NCI-H2196 treated with DMSO at 0.1 percent for 48 hours (cell line): Measurements from ENCODE around the gene POU2AF2.
"Not testable (repeated sequence)": the region's sequence is repeated elsewhere in the genome, so short reads cannot be mapped to it uniquely, and the experiment has no call there.

ENCODE experiments used
- DNase-seq: peaks from one replicate; lab custom pipeline; 2025; ENCODE audit not compliant: unreplicated experiment; lab: John Stamatoyannopoulos, UW

POU2AF2 gene

DNA sequence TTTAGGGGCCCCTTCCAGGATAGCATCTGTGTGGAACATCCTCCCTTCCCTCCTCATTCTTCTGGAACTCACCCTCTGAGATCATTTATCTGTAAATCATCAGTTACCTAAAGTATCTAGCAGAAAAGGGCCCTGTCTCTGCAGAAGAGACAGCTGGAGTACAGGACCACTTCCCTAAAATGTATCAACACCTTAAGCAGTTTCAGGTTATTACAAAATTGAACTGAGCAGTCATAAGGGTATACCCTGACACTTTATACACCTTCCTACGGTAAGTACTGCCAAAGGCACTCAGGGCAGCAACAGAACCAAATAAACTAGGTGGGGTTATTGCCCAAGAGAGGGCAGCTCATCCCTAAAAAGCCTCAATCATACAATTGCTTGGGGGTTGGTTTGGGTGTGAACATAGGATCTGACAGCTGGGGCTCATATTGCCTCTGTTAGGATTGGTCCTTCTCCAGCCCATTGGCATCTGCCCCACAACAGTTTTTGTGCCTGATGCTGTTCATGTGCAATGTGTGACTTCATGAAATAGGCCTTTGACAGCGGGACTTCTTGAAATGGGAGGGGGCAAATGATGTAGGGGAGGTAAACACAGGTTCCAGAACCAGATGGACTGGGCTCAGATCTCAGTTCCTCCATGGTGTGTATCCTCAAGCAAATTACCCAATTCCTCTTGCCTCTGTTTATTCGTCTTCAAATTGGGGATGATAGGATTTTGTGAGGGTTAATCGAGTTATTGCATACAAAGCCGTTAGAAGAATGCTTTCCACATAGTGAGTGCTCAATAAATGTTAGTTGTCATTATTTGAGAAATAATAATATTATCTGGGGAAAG, 55.7 kb downstream of the POU2AF2 start:
- peak; percentile 58 for DNase-seq

DNA sequence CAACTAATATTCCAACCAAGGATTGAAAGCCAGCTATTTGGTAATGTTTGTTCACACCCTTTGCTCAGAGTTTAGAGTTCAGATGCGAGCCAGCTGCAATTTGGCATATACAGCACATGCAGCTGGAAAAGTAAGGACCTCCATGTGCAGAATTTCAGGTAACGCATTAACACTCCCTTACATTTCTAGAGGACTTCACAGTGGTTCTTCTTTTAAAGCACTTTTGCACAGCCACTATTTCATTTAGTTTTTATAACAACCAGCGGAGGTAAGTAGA, 56.3 kb downstream of the POU2AF2 start:
- DNase-seq = no peak

DNA sequence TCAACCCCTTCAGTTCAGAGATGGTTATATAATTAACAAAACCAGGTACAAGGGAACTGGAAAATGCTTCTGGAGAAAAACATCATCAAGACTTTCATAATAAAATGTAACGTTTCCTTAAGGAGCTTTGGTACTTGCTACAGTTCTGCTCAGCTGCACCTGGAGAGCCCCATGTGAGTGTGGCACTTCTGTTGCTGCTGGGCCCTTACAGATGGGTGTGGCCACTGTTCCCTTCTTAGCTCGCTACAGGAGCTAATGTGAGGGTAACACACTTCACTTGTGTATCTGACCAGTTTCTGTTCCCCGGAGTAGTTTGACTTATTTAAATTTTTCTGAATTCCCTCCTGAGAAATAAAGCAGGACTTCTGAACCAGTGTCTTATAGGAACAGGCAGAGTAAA, 56.8 kb downstream of the POU2AF2 start:
- no peak for DNase-seq

DNA sequence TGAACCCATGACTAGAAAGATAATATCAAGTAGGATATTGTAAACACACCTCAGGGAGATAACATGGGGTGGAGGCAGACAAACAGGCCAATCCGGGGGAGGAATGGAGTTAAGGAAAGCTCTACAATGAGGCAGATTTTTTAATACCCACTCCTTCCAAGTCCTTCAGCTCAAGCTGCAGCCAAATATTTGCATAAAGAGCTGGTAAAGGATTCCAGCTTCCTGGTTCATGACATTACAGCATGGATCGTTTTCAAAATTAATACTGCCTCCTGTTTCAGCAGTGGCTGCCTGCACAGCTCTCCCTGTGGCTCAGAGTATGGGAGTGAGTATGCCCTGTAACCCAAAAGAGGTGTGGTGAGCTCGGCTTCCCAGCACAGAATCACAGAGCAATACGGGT, 57.9 kb downstream of the POU2AF2 start:
- DNase-seq = peak; percentile 93

DNA sequence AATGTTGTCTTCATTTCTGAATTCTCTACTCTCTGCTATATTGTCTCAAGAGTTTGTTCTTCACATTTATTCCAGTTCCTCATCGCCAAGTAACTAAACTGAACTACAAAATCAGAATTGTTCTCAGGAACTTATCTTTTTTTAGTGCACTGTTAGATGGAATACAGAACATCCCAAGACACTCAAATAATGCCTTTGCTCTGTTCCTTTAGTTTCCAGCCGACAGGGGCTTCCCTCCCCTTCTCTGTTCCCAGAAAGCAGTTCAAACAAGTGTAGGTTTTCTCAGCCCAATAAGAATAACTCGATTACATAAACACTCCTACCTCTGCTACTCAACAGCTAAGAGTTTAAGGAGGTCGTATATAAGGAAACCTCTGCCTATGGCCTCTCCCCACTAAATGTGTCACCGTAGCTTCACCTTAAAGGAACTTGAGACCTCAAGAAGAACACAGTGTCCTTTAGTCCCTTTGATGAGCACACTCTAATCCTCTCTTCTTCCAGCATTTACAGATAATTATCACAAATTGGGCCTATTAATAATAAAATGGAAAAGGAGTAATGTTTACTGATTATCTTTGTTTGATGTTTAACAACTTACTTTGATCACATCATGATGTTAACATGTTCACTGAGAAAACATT, 59.8 kb downstream of the POU2AF2 start:
- no peak for DNase-seq

DNA sequence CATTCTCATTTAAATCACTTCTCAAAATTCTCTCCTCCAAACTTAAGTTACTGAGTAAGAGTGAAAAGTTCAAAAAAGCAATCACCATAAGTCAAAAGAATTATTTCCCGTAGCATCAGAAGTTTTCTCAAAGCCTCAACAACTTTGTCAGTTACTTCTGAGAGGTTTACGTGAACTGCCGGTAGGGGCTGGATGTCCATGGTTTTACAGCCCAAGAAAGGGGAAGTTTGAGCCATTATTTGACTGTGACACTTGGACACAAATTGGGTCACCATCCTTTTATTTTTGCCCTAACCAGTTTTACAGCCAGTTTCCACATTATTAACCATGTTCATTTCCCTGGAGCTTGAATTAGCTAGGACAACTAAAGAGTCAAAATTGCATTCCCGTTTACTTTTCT, 60.4 kb downstream of the POU2AF2 start:
- no peak for DNase-seq

DNA sequence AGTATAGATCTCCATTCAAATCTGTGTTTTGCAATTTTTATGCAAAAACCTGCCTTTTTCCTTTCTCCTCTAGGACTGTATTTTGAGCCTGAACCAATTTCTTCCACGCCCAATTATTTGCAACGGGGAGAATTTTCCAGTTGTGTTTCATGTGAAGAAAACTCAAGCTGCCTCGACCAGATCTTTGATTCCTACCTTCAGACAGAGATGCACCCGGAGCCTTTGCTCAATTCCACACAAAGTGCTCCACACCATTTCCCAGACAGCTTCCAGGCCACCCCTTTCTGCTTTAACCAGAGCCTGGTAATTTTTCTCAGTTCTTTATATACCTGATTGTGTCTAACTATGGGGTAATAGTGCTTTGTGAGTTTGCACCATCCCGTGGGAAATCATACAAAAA, 60.8 kb downstream of the POU2AF2 start:
- no peak for DNase-seq

DNA sequence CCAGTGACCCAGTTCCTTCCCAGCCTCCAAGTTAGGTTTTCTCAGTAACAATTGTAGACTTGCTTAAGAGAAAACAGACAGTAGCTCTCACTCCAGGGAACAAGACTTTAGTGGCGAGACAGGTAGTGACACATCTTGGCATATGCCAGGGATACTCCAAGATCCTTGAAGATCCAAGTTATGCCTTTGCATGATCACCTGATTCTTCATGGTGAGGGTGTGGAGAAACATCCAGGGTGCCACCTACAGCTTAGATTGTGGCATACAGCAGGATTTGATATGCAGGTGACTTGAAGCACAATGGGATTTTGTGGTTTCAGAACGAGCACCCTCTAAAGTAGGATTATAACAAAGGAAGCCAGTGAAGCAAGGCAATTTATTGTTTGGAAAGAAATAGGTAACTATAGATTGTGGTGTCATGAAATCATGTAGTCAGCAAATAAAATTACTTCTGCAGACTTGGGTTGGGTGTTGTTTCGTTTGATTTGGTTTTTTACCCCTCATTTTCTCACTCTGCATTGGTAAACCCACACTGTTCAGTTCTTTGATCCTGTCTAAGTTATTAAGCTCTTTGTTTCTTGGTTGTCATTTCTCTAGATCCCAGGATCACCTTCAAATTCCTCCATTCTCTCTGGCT, 62.1 kb downstream of the POU2AF2 start:
- peak; percentile 68 for DNase-seq

DNA sequence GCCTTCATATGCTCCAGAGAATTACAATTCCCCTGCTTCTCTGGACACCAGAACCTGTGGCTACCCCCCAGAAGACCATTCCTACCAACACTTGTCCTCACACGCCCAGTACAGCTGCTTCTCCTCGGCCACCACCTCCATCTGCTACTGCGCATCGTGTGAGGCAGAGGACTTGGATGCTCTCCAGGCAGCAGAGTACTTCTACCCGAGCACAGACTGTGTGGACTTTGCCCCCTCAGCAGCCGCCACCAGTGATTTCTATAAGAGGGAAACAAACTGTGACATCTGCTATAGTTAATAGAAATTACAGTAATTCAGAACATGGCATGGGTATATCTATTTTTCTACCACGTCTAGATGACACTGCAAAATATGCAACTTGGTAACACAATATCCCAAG, 62.6 kb downstream of the POU2AF2 start:
- peak; percentile 80 for DNase-seq

DNA sequence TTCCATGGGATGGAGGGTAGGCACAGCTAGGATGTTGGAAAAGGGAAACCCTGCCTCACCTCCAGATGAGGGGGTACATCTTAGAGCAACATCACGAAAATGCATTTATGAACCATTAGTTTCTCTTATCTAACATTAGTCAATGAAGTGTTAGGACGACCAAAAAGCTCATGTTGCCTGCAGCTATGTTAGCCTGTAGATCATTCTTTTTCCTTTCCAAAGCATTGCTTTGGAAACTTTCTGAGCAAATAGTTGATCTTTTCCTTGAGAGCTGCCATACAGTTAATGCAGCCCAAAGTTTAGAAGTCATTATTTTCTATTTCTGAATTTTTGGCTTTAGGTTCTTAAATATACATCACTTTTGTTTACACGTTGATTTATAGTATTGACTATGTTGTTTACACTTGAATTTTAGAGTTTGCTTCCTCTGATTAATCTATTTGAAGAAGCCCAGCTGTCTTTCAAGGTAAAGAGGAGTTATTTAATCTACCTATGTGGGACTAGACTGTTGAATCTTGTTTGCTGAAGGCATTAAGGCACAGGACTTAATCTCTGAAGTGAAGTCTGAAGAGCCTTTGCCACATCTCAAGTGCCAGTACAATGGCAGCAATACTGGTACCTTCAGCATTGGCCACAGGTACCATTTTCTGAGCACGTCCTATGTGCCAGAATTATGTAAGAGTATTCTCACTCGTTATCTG, 63.8 kb downstream of the POU2AF2 start:
- no peak for DNase-seq

DNA sequence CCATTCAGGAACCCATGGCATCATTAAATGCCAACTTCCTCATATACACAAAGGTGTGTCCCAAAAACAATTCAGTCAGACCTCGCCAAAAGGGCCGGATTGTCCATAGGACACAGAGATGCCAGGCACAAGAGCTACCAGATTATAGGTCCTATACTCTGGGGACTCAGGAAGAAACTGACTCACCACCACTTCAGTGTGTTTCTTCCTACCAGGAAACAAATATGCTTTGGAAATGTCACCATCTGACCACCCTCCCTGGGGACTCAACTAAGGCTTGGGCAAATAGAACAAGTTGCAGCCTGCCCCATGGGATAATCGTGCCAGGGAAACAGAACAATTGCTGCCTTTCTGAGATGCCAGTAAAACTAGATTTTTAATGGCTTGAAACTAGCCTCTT, 64.6 kb downstream of the POU2AF2 start:
- peak; percentile 44 for DNase-seq

DNA sequence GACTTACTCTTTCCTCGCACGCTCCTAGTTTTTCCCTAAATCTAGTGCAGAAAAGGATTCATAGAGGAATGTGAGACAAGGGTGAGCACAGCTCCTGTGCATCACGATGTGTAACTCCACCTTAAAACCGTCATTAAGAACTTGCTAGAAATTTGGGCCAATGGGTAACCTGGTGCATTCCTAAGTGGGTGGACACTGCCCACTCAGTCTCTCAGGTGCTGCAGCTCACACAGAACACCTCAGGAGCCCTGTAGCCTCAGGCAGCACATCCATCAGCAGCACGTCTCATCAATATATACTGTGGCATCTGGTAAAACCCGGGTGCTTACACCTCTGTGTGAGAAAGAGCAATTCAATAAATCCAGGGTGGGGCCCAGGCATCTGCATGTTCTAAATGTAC, 65.2 kb downstream of the POU2AF2 start:
- DNase-seq = no peak

DNA sequence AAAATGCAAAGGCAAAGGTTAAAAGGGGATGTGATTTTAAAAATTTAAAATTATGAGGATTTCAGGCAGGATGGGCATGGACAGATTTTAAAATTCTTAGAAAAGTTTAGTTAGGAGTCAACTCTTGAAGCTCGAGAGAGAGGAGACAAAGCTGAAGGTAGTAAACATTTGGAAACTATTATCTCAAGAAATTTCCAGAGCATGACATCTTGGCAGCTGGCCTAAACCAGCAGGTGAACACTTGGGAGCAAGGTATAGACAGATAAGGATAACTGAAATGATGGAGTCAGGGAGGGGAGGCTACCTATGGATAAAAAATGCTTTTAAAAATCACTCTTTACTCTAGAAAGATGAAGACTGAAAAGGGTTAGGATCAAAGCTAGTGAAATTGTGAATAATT, 66.6 kb downstream of the POU2AF2 start:
- DNase-seq = no peak

DNA sequence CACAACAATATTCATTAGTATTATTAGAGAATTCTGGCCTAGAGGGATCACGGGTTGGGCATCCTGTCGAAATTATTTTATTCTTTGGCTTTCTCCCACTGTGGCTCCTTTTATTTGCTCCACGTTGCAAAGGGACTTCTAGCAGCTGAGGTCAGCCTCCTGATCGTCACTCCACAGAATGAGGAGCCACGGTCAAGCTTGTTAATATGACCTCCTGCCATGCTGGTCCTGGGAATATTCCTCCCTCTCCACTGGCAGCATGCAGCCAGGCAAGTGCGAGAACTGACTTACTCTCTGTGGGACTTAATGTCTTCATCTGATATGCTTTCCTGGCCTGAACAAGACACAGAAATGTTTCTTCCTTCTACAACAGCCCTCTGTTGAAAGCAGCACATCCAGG, 73.8 kb downstream of the POU2AF2 start:
- no peak for DNase-seq

DNA sequence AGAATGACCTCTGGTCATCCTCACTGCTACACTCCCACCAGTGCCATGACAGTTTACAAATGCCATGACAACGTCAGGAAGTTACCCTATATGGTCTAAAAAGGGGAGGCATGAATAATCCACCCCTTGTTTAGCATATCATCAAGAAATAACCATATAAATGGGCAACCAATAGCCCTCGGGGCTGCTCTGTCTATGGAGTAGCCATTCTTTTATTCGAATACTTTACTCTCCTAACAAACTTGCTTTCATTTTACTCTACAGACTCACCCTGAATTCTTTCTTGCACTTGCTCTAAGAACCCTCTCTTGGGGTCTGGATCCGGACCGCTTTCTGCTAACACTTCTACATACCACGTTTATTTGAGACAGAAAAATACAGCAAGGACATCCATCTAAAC, 74.7 kb downstream of the POU2AF2 start:
- not testable (repeated sequence) for DNase-seq

DNA sequence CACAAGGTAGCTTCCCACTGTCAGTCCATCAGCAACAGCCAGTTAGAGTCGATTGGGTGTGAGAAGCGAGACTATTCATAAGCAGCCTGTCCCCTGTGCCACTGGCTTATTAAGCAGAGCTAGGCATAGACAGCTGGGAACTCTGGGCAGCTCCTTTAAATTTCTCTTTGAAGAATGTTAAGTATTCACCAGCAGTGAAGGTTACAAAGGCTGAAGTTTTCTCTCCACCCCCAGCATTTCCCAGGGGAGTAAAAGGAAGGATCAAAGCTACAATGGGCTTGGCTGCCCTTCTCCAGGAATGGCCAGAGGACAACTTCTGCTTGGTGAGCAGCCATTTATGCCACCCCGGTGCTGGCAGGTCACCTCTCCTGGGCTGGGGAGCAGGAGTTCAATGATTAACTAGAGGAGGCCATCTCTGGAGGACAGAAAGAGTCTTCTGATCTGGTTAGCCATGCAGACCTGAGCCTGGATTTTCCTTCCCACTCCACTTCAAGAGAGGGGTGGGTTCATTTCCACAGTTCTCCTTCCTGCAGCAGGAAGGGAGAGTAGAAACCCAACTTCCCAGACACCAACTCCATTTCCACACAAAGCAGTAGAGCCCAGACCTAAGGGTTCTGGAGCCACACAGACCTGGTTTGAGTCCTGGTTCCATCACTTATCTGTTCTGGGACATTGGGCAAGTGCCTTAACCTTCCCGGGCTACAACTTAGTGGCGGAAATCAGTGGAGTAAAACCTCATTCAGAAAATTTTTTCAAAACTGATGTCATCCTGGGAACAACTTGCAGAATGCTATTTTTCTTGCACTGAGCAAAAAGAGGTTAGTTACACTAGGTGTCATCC, 75.4 kb downstream of the POU2AF2 start:
- DNase-seq = no peak

DNA sequence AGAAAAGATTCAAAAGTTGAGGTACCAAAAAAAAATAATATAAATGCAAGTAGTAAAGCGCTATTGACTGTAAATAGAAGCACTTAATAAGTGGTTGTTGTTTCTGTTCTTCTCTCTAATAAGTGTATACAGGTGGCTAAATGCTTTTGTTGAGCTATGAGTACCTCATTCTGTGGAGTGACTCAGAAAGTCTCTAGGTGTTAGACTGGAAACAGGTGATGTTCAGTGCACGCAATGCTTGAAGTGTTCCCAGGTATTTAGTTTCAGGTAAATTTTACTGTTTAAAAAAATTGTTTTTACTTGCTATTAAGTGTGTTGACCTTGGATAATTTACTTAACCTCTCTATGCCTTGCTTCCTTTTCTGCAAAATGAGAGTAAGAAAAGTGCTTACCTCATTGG, 77.0 kb downstream of the POU2AF2 start:
- DNase-seq = peak; percentile 52

DNA sequence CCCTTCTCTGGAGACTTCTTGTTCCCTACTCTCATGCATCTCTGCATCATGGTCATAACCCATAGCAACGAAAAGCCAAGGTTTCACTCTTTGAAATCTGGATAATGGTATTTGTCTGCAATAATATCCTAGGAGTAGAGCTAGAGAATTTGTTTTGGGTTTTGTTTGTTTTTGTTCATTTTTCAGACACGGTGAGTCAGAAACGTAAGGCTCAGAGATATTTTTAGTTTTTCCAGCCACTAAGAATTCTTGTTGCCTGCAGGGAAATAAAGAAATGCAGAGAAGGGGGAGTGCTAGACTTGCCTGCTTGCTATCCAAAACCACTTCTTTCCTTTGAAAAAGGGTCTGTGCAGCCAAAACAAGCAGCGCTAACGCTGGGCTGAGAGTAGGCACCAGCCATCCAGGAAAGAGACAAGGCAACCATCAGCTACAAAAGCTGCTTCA, 78.8 kb downstream of the POU2AF2 start:
- no peak for DNase-seq

DNA sequence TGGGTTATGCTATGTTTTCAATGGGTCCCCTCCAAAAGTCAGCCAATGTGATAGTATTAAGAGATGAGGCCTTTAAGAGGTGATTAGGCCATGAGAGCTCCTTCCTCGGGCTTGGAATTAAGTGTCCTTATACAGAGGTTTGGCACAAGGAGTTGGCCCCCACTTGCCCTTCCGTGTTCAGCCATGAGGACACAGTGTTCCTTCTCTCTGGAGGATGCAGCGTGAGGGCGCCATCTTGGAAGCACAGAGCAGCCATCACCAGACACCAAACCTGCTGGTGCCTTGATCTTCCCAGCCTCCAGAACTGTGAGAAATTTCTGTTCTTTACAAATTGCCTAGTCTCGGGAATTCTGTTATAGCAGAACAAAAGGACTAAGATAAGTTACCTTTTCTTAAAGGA, 79.7 kb downstream of the POU2AF2 start:
- DNase-seq = no peak

DNA sequence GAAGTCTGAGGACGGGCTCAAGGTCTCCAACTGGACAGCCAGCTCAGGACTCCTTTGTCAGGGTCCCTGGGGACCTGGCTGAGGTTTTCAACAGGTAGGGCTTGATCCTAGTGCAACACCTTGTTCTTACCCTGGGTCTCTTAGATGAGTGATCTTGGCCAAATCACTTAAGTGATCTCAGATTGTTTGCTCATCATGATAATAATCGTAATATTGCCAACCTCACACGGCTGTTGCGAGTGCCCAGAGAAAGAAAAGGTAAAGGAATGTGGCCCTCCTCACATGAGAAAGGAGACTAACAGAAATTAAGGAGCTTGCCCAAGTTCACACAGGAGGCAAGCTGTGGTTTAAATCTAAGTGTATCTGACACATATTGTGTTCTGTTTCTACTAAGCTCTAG, 81.3 kb downstream of the POU2AF2 start:
- DNase-seq = no peak
